Measurements from ENCODE around the gene CORIN. TPM values are rescaled to one million over a fixed set of nuclear protein-coding genes. Genes with fewer than 3 reads are reported as not detected.

CORIN gene
- total RNA-seq, 1 experiment from 2014 or later = 0.07 TPM

- TF ChIP-seq, protein P1, sequence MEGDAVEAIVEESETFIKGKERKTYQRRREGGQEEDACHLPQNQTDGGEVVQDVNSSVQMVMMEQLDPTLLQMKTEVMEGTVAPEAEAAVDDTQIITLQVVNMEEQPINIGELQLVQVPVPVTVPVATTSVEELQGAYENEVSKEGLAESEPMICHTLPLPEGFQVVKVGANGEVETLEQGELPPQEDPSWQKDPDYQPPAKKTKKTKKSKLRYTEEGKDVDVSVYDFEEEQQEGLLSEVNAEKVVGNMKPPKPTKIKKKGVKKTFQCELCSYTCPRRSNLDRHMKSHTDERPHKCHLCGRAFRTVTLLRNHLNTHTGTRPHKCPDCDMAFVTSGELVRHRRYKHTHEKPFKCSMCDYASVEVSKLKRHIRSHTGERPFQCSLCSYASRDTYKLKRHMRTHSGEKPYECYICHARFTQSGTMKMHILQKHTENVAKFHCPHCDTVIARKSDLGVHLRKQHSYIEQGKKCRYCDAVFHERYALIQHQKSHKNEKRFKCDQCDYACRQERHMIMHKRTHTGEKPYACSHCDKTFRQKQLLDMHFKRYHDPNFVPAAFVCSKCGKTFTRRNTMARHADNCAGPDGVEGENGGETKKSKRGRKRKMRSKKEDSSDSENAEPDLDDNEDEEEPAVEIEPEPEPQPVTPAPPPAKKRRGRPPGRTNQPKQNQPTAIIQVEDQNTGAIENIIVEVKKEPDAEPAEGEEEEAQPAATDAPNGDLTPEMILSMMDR (IDR thresholded peaks at IDR 0.05; ENCODE audit: unreplicated experiment) = no peak
- no TSS peak for BruUV-seq (replicated peaks)
- Mint-ChIP-seq H3K9me3 (ENCODE audit: low read depth, unreplicated experiment) (peaks cover 3% of the 10 kb centered on the region), H3K27me3 (ENCODE audit: unreplicated experiment) (no peaks in the 10 kb centered on the region), H3K36me3 (ENCODE audit: insufficient read depth, unreplicated experiment) (no peaks in the 10 kb centered on the region), H3K4me3 (ENCODE audit: low read depth, unreplicated experiment) (no peak overlapping the region), H3K4me1 (ENCODE audit: low read depth, unreplicated experiment) (peaks cover 3% of the 10 kb centered on the region), H3K27ac (ENCODE audit: unreplicated experiment) (no peak overlapping the region)
- CTCF ChIA-PET = no interaction called here
- no peak for DNase-seq
- intact Hi-C loops (cut with micrococcal nuclease; ENCODE audit: unreplicated experiment) = no loop called here
These were observed 88.8 kb downstream of the CORIN start for GRCh38 chr4:47749060-47749459.

GRCh38 chr4:47747846-47748494 lies 89.9 kb downstream of the CORIN start:
- BruUV-seq (replicated peaks) = no TSS peak
- Mint-ChIP-seq H3K9me3 (ENCODE audit: low read depth, unreplicated experiment) (peaks cover 6% of the 10 kb centered on the region), H3K36me3 (ENCODE audit: insufficient read depth, unreplicated experiment) (no peaks in the 10 kb centered on the region), H3K4me1 (ENCODE audit: low read depth, unreplicated experiment) (peaks cover 8% of the 10 kb centered on the region), H3K27me3 (ENCODE audit: unreplicated experiment) (no peaks in the 10 kb centered on the region), H3K27ac (ENCODE audit: unreplicated experiment) (no peak overlapping the region), H3K4me3 (ENCODE audit: low read depth, unreplicated experiment) (no peak overlapping the region)
- TF ChIP-seq, protein P1 (IDR thresholded peaks at IDR 0.05; ENCODE audit: unreplicated experiment) = no peak
- no peak for DNase-seq
- CTCF ChIA-PET = no interaction called here
- intact Hi-C loops (cut with micrococcal nuclease; ENCODE audit: unreplicated experiment) = no loop called here

- Mint-ChIP-seq H3K4me1 (ENCODE audit: low read depth, unreplicated experiment) (peaks cover 8% of the 10 kb centered on the region), H3K27ac (ENCODE audit: unreplicated experiment) (no peak overlapping the region), H3K27me3 (ENCODE audit: unreplicated experiment) (no peaks in the 10 kb centered on the region), H3K36me3 (ENCODE audit: insufficient read depth, unreplicated experiment) (no peaks in the 10 kb centered on the region), H3K4me3 (ENCODE audit: low read depth, unreplicated experiment) (no peak overlapping the region), H3K9me3 (ENCODE audit: low read depth, unreplicated experiment) (peaks cover 3% of the 10 kb centered on the region)
- BruUV-seq (replicated peaks) = no TSS peak
- CTCF ChIA-PET = no interaction called here
- intact Hi-C loops (cut with micrococcal nuclease; ENCODE audit: unreplicated experiment) = no loop called here
- no peak for DNase-seq
- TF ChIP-seq, protein P1 (IDR thresholded peaks at IDR 0.05; ENCODE audit: unreplicated experiment) = no peak
These were observed 90.7 kb downstream of the CORIN start for GRCh38 chr4:47747211-47747610.

DNA sequence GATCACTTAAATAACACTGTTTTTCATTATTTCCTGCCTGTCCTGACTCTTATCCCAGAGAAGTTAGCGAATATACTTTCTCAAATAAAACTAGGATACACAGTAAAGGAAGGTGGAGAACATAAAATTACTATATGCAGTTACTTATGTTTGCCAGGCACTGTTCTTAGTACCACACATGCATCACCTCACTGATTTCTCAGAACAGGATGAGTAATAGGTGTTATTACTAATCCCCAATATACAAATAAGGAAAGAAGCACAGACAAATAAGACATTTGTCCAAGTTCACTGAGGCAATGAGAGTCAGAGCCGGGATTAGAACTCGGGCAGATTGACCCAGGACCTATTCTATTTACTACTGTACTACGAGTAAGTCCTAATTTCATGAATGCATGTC lies 91.7 kb downstream of the CORIN start:
- H3K27me3 Mint-ChIP-seq (ENCODE audit: unreplicated experiment) = no peaks in the 10 kb centered on the region
- intact Hi-C loops (cut with micrococcal nuclease; ENCODE audit: unreplicated experiment) = no loop called here
- H3K27ac Mint-ChIP-seq (ENCODE audit: unreplicated experiment) = no peak overlapping the region
- DNase-seq = no peak
- no peaks in the 10 kb centered on the region for H3K36me3 Mint-ChIP-seq (ENCODE audit: insufficient read depth, unreplicated experiment)
- CTCF ChIA-PET = no interaction called here
- no peak overlapping the region for H3K4me3 Mint-ChIP-seq (ENCODE audit: low read depth, unreplicated experiment)
- TF ChIP-seq, protein P1 (IDR thresholded peaks at IDR 0.05; ENCODE audit: unreplicated experiment) = no peak
- peaks cover 8% of the 10 kb centered on the region for H3K4me1 Mint-ChIP-seq (ENCODE audit: low read depth, unreplicated experiment)
- H3K9me3 Mint-ChIP-seq (ENCODE audit: low read depth, unreplicated experiment) = peaks cover 3% of the 10 kb centered on the region
- BruUV-seq (replicated peaks) = no TSS peak
